GM12891 (cell line): ENCODE measurements around the gene HTRA3.

Source experiments
- POLR2A ChIP-seq: IDR thresholded peaks from 2 replicates; pipeline ENCODE4 v1.6.1; 2011; ENCODE audit warnings: low read depth, low read length, control low read depth
- POLR2AphosphoS5 ChIP-seq: IDR thresholded peaks from 2 replicates; pipeline ENCODE4 v1.6.1; 2011; ENCODE audit warnings: low read depth, low read length, control low read depth
- TAF1 ChIP-seq: IDR thresholded peaks from 2 replicates; pipeline ENCODE4 v1.6.1; 2011; ENCODE audit warnings: low read depth, low read length, control low read depth

DNA sequence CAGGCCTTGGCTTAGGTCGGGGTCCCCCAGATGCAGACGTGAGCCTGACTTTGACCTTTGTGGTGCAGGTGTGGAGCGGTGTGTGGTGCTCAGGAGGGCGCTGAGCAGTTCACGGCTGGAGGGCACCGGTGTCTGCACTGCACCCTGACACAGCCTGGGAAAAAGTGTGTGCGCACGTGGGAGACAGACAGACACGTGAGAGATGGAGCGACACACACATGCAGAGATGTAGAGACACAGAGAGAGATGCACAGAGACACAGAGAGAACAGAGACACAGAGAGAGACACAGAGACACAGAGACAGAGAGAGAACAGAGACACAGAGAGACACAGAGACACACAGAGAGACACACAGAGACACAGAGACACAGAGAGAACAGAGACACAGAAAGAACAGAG is 6.2 kb upstream of the HTRA3 start:
- TF ChIP-seq POLR2A: no peak
- TF ChIP-seq POLR2AphosphoS5: no peak
- TF ChIP-seq TAF1: no peak
